UCSD-AML1 (cell line): ENCODE measurements around the gene GLRA2.
"Not testable (repeated sequence)": the region's sequence is repeated elsewhere in the genome, so short reads cannot be mapped to it uniquely, and the experiment has no call there.

ENCODE experiments used
- DNase-seq: peaks from one replicate; lab custom pipeline; 2025; ENCODE audit not compliant: unreplicated experiment; lab: John Stamatoyannopoulos, UW

Gene GLRA2

GRCh38 chrX:14590693-14591424 lies 61.5 kb downstream of the GLRA2 start:
- no peak for DNase-seq

- DNase-seq: no peak
These were observed 62.6 kb downstream of the GLRA2 start for GRCh38 chrX:14591976-14592375.

GRCh38 chrX:14594521-14594920 lies 65.2 kb downstream of the GLRA2 start:
- no peak for DNase-seq

GRCh38 chrX:14598330-14598729 lies 69.0 kb downstream of the GLRA2 start:
- DNase-seq: no peak

GRCh38 chrX:14607446-14607985 lies 78.2 kb downstream of the GLRA2 start:
- no peak for DNase-seq

- DNase-seq: not testable (repeated sequence)
These were observed 83.1 kb downstream of the GLRA2 start for GRCh38 chrX:14612450-14612849.

- no peak for DNase-seq
These were observed 87.0 kb downstream of the GLRA2 start for GRCh38 chrX:14616301-14616700.

GRCh38 chrX:14616836-14617235 lies 87.5 kb downstream of the GLRA2 start:
- no peak for DNase-seq

GRCh38 chrX:14618177-14618965 lies 89.0 kb downstream of the GLRA2 start:
- DNase-seq: no peak

GRCh38 chrX:14630733-14631132 lies 101.4 kb downstream of the GLRA2 start:
- no peak for DNase-seq

GRCh38 chrX:14641681-14642655 lies 112.6 kb downstream of the GLRA2 start:
- DNase-seq: no peak

- DNase-seq: no peak
These were observed 131.6 kb downstream of the GLRA2 start for GRCh38 chrX:14660970-14661369.

- no peak for DNase-seq
These were observed 141.5 kb downstream of the GLRA2 start for GRCh38 chrX:14670819-14671218.

GRCh38 chrX:14672611-14673172 lies 143.4 kb downstream of the GLRA2 start:
- no peak for DNase-seq

GRCh38 chrX:14673236-14673635 lies 143.9 kb downstream of the GLRA2 start:
- no peak for DNase-seq

- no peak for DNase-seq
These were observed 144.4 kb downstream of the GLRA2 start for GRCh38 chrX:14673764-14674163.

- DNase-seq: no peak
These were observed 146.2 kb downstream of the GLRA2 start for GRCh38 chrX:14675500-14675899.

- DNase-seq: no peak
These were observed 147.1 kb downstream of the GLRA2 start for GRCh38 chrX:14676431-14676830.

- not testable (repeated sequence) for DNase-seq
These were observed 159.0 kb downstream of the GLRA2 start for GRCh38 chrX:14688331-14688730.

GRCh38 chrX:14690553-14690952 lies 161.2 kb downstream of the GLRA2 start:
- DNase-seq: no peak

GRCh38 chrX:14694611-14695010 lies 165.3 kb downstream of the GLRA2 start:
- DNase-seq: no peak
